PC-3 (cell line): ENCODE data around the gene SIAH2. TPM values are rescaled to one million over a fixed set of nuclear protein-coding genes. Genes with fewer than 3 reads are reported as not detected.

Experiments
- ATAC-seq: fragments of 200-7000 bp; cut with Tn5 transposase; 2 replicates; pipeline ENCODE4 v1.9.1; 2020; ENCODE audit warnings: mild to moderate bottlenecking, moderate library complexity
- BruUV-seq: library from RNA; stranded (reverse); fragments of 400-500 nt; replicated peaks from 2 replicates; lab custom pipeline; 2021; lab: Mats Ljungman, UMichigan
- CTCF ChIA-PET: fragments of 300-600 bp; sonication (Branson Sonifier 250); formaldehyde crosslinking; loops from one replicate; lab custom pipeline; 2022; ENCODE audit warnings: antibody characterized with exemption; lab: Charles Lee
- POLR2A ChIA-PET: fragments of 300-600 bp; sonication (Branson Sonifier 250); formaldehyde crosslinking; loops from one replicate; lab custom pipeline; 2022; ENCODE audit warnings: antibody characterized with exemption; ENCODE audit not compliant: unreplicated experiment; lab: Charles Lee
- DNase-seq: peaks from one replicate; pipeline ENCODE4 v3.0.0-alpha.2; 2015
- H2AFZ ChIP-seq: fragments of 300-600 bp; sonication (generic); 2 replicates; pipeline ENCODE4 v1.6.0; 2016; ENCODE audit warnings: antibody characterized with exemption, low read length
- H3F3A ChIP-seq: fragments of 300-600 bp; sonication (generic); one replicate; pipeline ENCODE4 v1.6.0; 2017; ENCODE audit warnings: antibody characterized with exemption, low read length, control low read depth, mild to moderate bottlenecking; ENCODE audit not compliant: unreplicated experiment
- H3K27ac ChIP-seq: fragments of 300-600 bp; sonication (generic); 2 replicates; pipeline ENCODE4 v1.5.1; 2016; ENCODE audit warnings: mild to moderate bottlenecking, low read length
- H3K27me3 ChIP-seq: fragments of 300-600 bp; sonication (generic); 2 replicates; pipeline ENCODE4 v1.6.1; 2016; ENCODE audit warnings: low read length, mixed read lengths
- H3K36me3 ChIP-seq: fragments of 300-600 bp; sonication (generic); 2 replicates; pipeline ENCODE4 v1.6.1; 2016; ENCODE audit warnings: low read depth, mixed run types, low read length, mixed read lengths
- H3K4me1 ChIP-seq: fragments of 300-600 bp; sonication (generic); 2 replicates; pipeline ENCODE4 v1.5.1; 2016; ENCODE audit warnings: low read length; ENCODE audit not compliant: insufficient read depth
- H3K4me2 ChIP-seq: fragments of 300-600 bp; sonication (generic); 2 replicates; pipeline ENCODE4 v1.6.0; 2016; ENCODE audit warnings: low read length
- H3K4me3 ChIP-seq: fragments of 300-600 bp; sonication (generic); 2 replicates; pipeline ENCODE4 v1.5.1; 2016; ENCODE audit warnings: mild to moderate bottlenecking, low read length, mixed read lengths
- H3K79me2 ChIP-seq: fragments of 300-600 bp; sonication (generic); 2 replicates; pipeline ENCODE4 v1.6.1; 2017; ENCODE audit warnings: low read length, mixed read lengths
- H3K9ac ChIP-seq: fragments of 300-600 bp; sonication (generic); 2 replicates; pipeline ENCODE4 v1.6.0; 2016; ENCODE audit warnings: mild to moderate bottlenecking, low read length
- H3K9me2 ChIP-seq: fragments of 300-600 bp; sonication (generic); replicated peaks from 2 replicates; pipeline ENCODE4 v1.6.1; 2016; ENCODE audit warnings: mixed run types, low read length, mixed read lengths
- H3K9me3 ChIP-seq: fragments of 300-600 bp; sonication (generic); 2 replicates; pipeline ENCODE4 v1.6.1; 2016; ENCODE audit warnings: low read length, mixed read lengths
- H4K20me1 ChIP-seq: fragments of 300-600 bp; sonication (generic); 2 replicates; pipeline ENCODE4 v1.6.1; 2016; ENCODE audit warnings: low read length, mixed read lengths
- EZH2 ChIP-seq: fragments of 300-600 bp; sonication (generic); IDR thresholded peaks from one replicate; pipeline ENCODE4 v1.6.1; 2017; ENCODE audit warnings: antibody characterized with exemption, mild to moderate bottlenecking, low read length; ENCODE audit not compliant: unreplicated experiment
- EZH2phosphoT487 ChIP-seq: fragments of 300-600 bp; sonication (generic); IDR thresholded peaks from 2 replicates; pipeline ENCODE4 v1.6.1; 2018; ENCODE audit warnings: mild to moderate bottlenecking, antibody characterized with exemption, low read length, borderline replicate concordance
- intact Hi-C: fragments of 100-400 bp; cut with micrococcal nuclease; formaldehyde crosslinking; loops from 2 replicates; pipeline ENCODE4 v1.9.0; 2023
- total RNA-seq: library from RNA; depleted of rRNA; stranded (reverse); fragments of >200 nt; gene quantifications from 2 replicates; pipeline ENCODE4 v1.2.3, GENCODE V29; 2014
- TF ChIP-seq, protein P1 (sequence below): fragments of 300-600 bp; sonication (generic); conservative IDR thresholded peaks from 2 replicates; pipeline ENCODE4 v1.5.1; 2017; ENCODE audit warnings: antibody characterized with exemption, low read depth, mild to moderate bottlenecking, low read length

The SIAH2 gene
- total RNA-seq, 1 experiment from 2014 or later = 37.8 TPM

- peak overlapping the region; percentile 71 for H3K9ac ChIP-seq
- DNase-seq = peak; percentile 79
- H3K79me2 ChIP-seq = no peaks in the 10 kb centered on the region
- H3K9me3 ChIP-seq = no peaks in the 10 kb centered on the region
- H3K9me2 ChIP-seq = no peaks in the 10 kb centered on the region
- TF ChIP-seq EZH2phosphoT487 (no peak), EZH2 (no peak)
- TF ChIP-seq, protein P1, sequence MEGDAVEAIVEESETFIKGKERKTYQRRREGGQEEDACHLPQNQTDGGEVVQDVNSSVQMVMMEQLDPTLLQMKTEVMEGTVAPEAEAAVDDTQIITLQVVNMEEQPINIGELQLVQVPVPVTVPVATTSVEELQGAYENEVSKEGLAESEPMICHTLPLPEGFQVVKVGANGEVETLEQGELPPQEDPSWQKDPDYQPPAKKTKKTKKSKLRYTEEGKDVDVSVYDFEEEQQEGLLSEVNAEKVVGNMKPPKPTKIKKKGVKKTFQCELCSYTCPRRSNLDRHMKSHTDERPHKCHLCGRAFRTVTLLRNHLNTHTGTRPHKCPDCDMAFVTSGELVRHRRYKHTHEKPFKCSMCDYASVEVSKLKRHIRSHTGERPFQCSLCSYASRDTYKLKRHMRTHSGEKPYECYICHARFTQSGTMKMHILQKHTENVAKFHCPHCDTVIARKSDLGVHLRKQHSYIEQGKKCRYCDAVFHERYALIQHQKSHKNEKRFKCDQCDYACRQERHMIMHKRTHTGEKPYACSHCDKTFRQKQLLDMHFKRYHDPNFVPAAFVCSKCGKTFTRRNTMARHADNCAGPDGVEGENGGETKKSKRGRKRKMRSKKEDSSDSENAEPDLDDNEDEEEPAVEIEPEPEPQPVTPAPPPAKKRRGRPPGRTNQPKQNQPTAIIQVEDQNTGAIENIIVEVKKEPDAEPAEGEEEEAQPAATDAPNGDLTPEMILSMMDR = no peak
- H4K20me1 ChIP-seq = no peaks in the 10 kb centered on the region
- no peaks in the 10 kb centered on the region for H3K36me3 ChIP-seq
- peak overlapping the region; percentile 97 for H3K27ac ChIP-seq
- ChIA-PET CTCF (interaction anchor here (0.6 kb wide), 1 partner anchor 21 kb away, joined by 6 read pairs; the partner anchor contains the start of gene SIAH2), POLR2A (interaction anchor here (0.6 to 1.1 kb wide), 2 partner anchors 21 to 332 kb away, joined by 3 read pairs; partner anchors contain the start of gene SIAH2)
- peak overlapping the region; percentile 74 for H3K4me2 ChIP-seq
- peak; percentile 66 for ATAC-seq
- no peaks in the 10 kb centered on the region for H3K27me3 ChIP-seq
- H3F3A ChIP-seq = no peaks in the 10 kb centered on the region
- no peak overlapping the region for H2AFZ ChIP-seq
- H3K4me1 ChIP-seq = peaks cover 45% of the 10 kb centered on the region
- H3K4me3 ChIP-seq = no peak overlapping the region
- no TSS peak for BruUV-seq
- intact Hi-C loops = loop anchor here (2.0 kb wide), 1 partner anchor 19 kb away; no protein-coding TSS in a partner anchor
These were observed 21.2 kb upstream of the SIAH2 start for GRCh38 chr3:150783920-150784746.

GRCh38 chr3:150783316-150783715 lies 20.3 kb upstream of the SIAH2 start:
- Histone ChIP-seq H2AFZ (no peak overlapping the region), H3K36me3 (no peaks in the 10 kb centered on the region), H3K79me2 (no peaks in the 10 kb centered on the region), H4K20me1 (no peaks in the 10 kb centered on the region), H3K27me3 (no peaks in the 10 kb centered on the region), H3K27ac (no peak overlapping the region), H3K4me3 (no peak overlapping the region), H3K4me2 (no peak overlapping the region), H3K9me3 (no peaks in the 10 kb centered on the region), H3F3A (no peaks in the 10 kb centered on the region), H3K9me2 (no peaks in the 10 kb centered on the region), H3K9ac (no peak overlapping the region), H3K4me1 (peaks cover 45% of the 10 kb centered on the region)
- POLR2A ChIA-PET = no interaction called here
- no peak for DNase-seq
- CTCF ChIA-PET = interaction anchor here (0.6 kb wide), 1 partner anchor 20 kb away, joined by 6 read pairs; the partner anchor contains the start of gene SIAH2
- intact Hi-C loops = no loop called here
- TF ChIP-seq, protein P1 = no peak
- TF ChIP-seq EZH2 = no peak
- no peak for TF ChIP-seq EZH2phosphoT487
- BruUV-seq = no TSS peak
- ATAC-seq = no peak
